ENCODE data around the gene SF3B1. TPM values are rescaled to one million over a fixed set of nuclear protein-coding genes. Genes with fewer than 3 reads are reported as not detected.
"Not testable (repeated sequence)": the region's sequence is repeated elsewhere in the genome, so short reads cannot be mapped to it uniquely, and the experiment has no call there.

SF3B1 gene
- total RNA-seq, 2 experiments from 2014 or later, result 498 to 529 TPM

- Histone ChIP-seq H3K9me3 (ENCODE audit: control insufficient read depth in 1 of 2, insufficient read depth in 1 of 2, low read length in 2 of 2) (no peaks in the 10 kb centered on the region), H3K4me3 (ENCODE audit: low read length) (no peak overlapping the region), H3K27me3 (ENCODE audit: control insufficient read depth in 1 of 2, insufficient read depth in 2 of 2, low read length in 2 of 2) (no peaks in the 10 kb centered on the region), H3K27ac (ENCODE audit: low read depth in 1 of 2, low read length in 2 of 2) (no peak overlapping the region), H3K4me1 (ENCODE audit: insufficient read depth, low read length) (peaks cover 4% of the 10 kb centered on the region), H3K36me3 (ENCODE audit: insufficient read depth, low read length) (no peaks in the 10 kb centered on the region)
- TF ChIP-seq CTCF (IDR thresholded peaks at IDR 0.05), result no peak
- H3K27ac Mint-ChIP-seq, result no peak overlapping the region
- intact Hi-C loops (cut with DNase I, micrococcal nuclease), result no loop called here
- ChIA-PET POLR2A (no interaction called here), CTCF (no interaction called here)
- no peaks in the 10 kb centered on the region for H3K36me3 Mint-ChIP-seq (ENCODE audit: low read depth)
- H3K4me3 Mint-ChIP-seq, result no peak overlapping the region
- peaks cover 5% of the 10 kb centered on the region for H3K4me1 Mint-ChIP-seq (ENCODE audit: low read depth)
- no peaks in the 10 kb centered on the region for H3K9me3 Mint-ChIP-seq
- H3K27me3 Mint-ChIP-seq, result no peaks in the 10 kb centered on the region
- DNase-seq, result no peak
- no peak for ATAC-seq (ENCODE audit: poor library complexity)
Measured at GRCh38 chr2:197345846-197346370, 88.9 kb downstream of the SF3B1 start.

- H3K9me3 ChIP-seq (ENCODE audit: control insufficient read depth in 1 of 2, insufficient read depth in 1 of 2, low read length in 2 of 2); H3K27ac Mint-ChIP-seq; H3K27me3 ChIP-seq (ENCODE audit: control insufficient read depth in 1 of 2, insufficient read depth in 2 of 2, low read length in 2 of 2); intact Hi-C loops (cut with DNase I, micrococcal nuclease); DNase-seq; ATAC-seq (ENCODE audit: poor library complexity); H3K27ac ChIP-seq (ENCODE audit: low read depth in 1 of 2, low read length in 2 of 2); H3K4me3 Mint-ChIP-seq; H3K9me3 Mint-ChIP-seq; H3K4me3 ChIP-seq (ENCODE audit: low read length); H3K27me3 Mint-ChIP-seq; H3K36me3 ChIP-seq (ENCODE audit: insufficient read depth, low read length); H3K36me3 Mint-ChIP-seq (ENCODE audit: low read depth): not testable (repeated sequence)
- H3K4me1 ChIP-seq (ENCODE audit: insufficient read depth, low read length), result peaks cover 13% of the 10 kb centered on the region
- ChIA-PET CTCF (interaction anchor here (0.6 to 0.9 kb wide), 2 partner anchors 29 to 177 kb away, joined by 3 read pairs; no protein-coding TSS in a partner anchor), POLR2A (interaction anchor here (0.6 kb wide), 1 partner anchor 46 kb away, joined by 3 read pairs; no protein-coding TSS in a partner anchor)
- H3K4me1 Mint-ChIP-seq (ENCODE audit: low read depth), result peaks cover 18% of the 10 kb centered on the region
Measured at GRCh38 chr2:197343968-197344367, 90.9 kb downstream of the SF3B1 start.

- Mint-ChIP-seq H3K36me3 (ENCODE audit: low read depth) (no peaks in the 10 kb centered on the region), H3K4me1 (ENCODE audit: low read depth) (peaks cover 19% of the 10 kb centered on the region), H3K9me3 (no peaks in the 10 kb centered on the region), H3K27ac (no peak overlapping the region), H3K4me3 (no peak overlapping the region), H3K27me3 (no peaks in the 10 kb centered on the region)
- no peak for DNase-seq
- ChIA-PET POLR2A (no interaction called here), CTCF (no interaction called here)
- Histone ChIP-seq H3K27me3 (ENCODE audit: control insufficient read depth in 1 of 2, insufficient read depth in 2 of 2, low read length in 2 of 2) (no peaks in the 10 kb centered on the region), H3K27ac (ENCODE audit: low read depth in 1 of 2, low read length in 2 of 2) (no peak overlapping the region), H3K4me1 (ENCODE audit: insufficient read depth, low read length) (peaks cover 13% of the 10 kb centered on the region), H3K4me3 (ENCODE audit: low read length) (no peak overlapping the region), H3K36me3 (ENCODE audit: insufficient read depth, low read length) (no peaks in the 10 kb centered on the region), H3K9me3 (ENCODE audit: control insufficient read depth in 1 of 2, insufficient read depth in 1 of 2, low read length in 2 of 2) (no peaks in the 10 kb centered on the region)
- no peak for ATAC-seq (ENCODE audit: poor library complexity)
- no peak for TF ChIP-seq CTCF (IDR thresholded peaks at IDR 0.05)
- intact Hi-C loops (cut with DNase I, micrococcal nuclease), result no loop called here
Measured at GRCh38 chr2:197340591-197340990, 94.2 kb downstream of the SF3B1 start.

Other genes with a start within 250 kb of the SF3B1 start
- gene ANKRD44, start 124.2 kb downstream of the SF3B1 start, total RNA-seq, result 100 to 1,000 TPM; 170 to 186 TPM
- gene COQ10B, start 18.5 kb upstream of the SF3B1 start, total RNA-seq, result 10 to 100 TPM; 53.4 to 55.3 TPM
- 100 to 1,000 TPM; 154 to 157 TPM for gene HSPD1, start 64.8 kb upstream of the SF3B1 start, total RNA-seq
- 10 to 100 TPM; 50.8 to 56.2 TPM for gene HSPE1, start 65.4 kb upstream of the SF3B1 start, total RNA-seq
- 10 to 100 TPM; 28.4 to 29.8 TPM for gene MOB4, start 81.0 kb upstream of the SF3B1 start, total RNA-seq
- not detected for gene RFTN2, start 240.6 kb upstream of the SF3B1 start, total RNA-seq

All from CD4-positive, alpha-beta T cell (primary cell).